HepG2 (cell line): Measurements from ENCODE around the gene E2F1. TPM values are rescaled to one million over a fixed set of nuclear protein-coding genes. Genes with fewer than 3 reads are reported as not detected.

Experiments used
- HNRNPK ChIP-seq: fragments of 200-400 bp; formaldehyde crosslinking; IDR thresholded peaks from 2 replicates; pipeline ENCODE4 v1.6.1; 2018; ENCODE audit warnings: low read length, low read depth, moderate library complexity, mild to moderate bottlenecking; ENCODE audit not compliant: poor library complexity, severe bottlenecking
- KAT8 ChIP-seq: IDR thresholded peaks from 2 replicates; pipeline ENCODE4 v1.6.1; 2016; ENCODE audit warnings: missing genetic modification reagents, missing compliant biosample characterization
- KDM1A ChIP-seq: IDR thresholded peaks from 2 replicates; pipeline ENCODE4 v1.6.1; 2016; ENCODE audit warnings: missing compliant biosample characterization
- KDM2A ChIP-seq: sonication (generic); formaldehyde crosslinking; IDR thresholded peaks from 2 replicates; pipeline ENCODE4 v1.4.0; 2020; ENCODE audit warnings: low read depth, missing genetic modification reagents, borderline replicate concordance
- KLF16 ChIP-seq, 2 experiments: sonication (generic) in 1 of 2; formaldehyde crosslinking in 1 of 2; IDR thresholded peaks; 2 replicates each; pipeline versions ENCODE4 v1.6.1 to v1.8.0; 2016 to 2023; ENCODE audit warnings: missing genetic modification reagents in 2 of 2, missing compliant biosample characterization in 1 of 2
- MED13 ChIP-seq: sonication (generic); formaldehyde crosslinking; IDR thresholded peaks from 2 replicates; pipeline ENCODE4 v1.5.0; 2020; ENCODE audit warnings: missing genetic modification reagents
- MYC ChIP-seq: sonication (generic); formaldehyde crosslinking; IDR thresholded peaks from 2 replicates; pipeline ENCODE4 v1.9.0; 2021; ENCODE audit warnings: missing genetic modification reagents, borderline replicate concordance
- PRMT3 ChIP-seq: sonication (generic); formaldehyde crosslinking; IDR thresholded peaks from 2 replicates; pipeline ENCODE4 v1.8.1; 2022; ENCODE audit warnings: low read depth, mild to moderate bottlenecking, moderate library complexity, missing genetic modification reagents, borderline replicate concordance
- RBAK ChIP-seq: sonication (generic); formaldehyde crosslinking; IDR thresholded peaks from 2 replicates; pipeline ENCODE4 v1.5.1; 2020; ENCODE audit warnings: mild to moderate bottlenecking, missing genetic modification reagents
- REPIN1 ChIP-seq: sonication (generic); formaldehyde crosslinking; IDR thresholded peaks from 2 replicates; pipeline ENCODE4 v1.8.0; 2022; ENCODE audit warnings: missing genetic modification reagents, low read depth, mild to moderate bottlenecking, borderline replicate concordance
- RFX5 ChIP-seq: IDR thresholded peaks from 2 replicates; pipeline ENCODE4 v1.6.1; 2011; ENCODE audit warnings: low read depth, low read length, improper control_type of control experiment
- RORA ChIP-seq: sonication (generic); formaldehyde crosslinking; IDR thresholded peaks from 2 replicates; pipeline ENCODE4 v1.5.0; 2020; ENCODE audit warnings: mild to moderate bottlenecking, missing genetic modification reagents, moderate library complexity
- SOX5 ChIP-seq: IDR thresholded peaks from 2 replicates; pipeline ENCODE4 v1.6.1; 2016; ENCODE audit warnings: borderline replicate concordance
- TBX3 ChIP-seq: fragments of 450-650 bp; IDR thresholded peaks from 2 replicates; pipeline ENCODE4 v1.6.1; 2017; ENCODE audit warnings: antibody characterized with exemption, mild to moderate bottlenecking, inconsistent platforms, borderline replicate concordance
- ZNF160 ChIP-seq: sonication (generic); formaldehyde crosslinking; IDR thresholded peaks from 2 replicates; pipeline ENCODE4 v1.8.0; 2022; ENCODE audit warnings: mild to moderate bottlenecking, inconsistent platforms, missing genetic modification reagents
- ZNF543 ChIP-seq: sonication (generic); formaldehyde crosslinking; IDR thresholded peaks from 2 replicates; pipeline ENCODE4 v1.4.0; 2020; ENCODE audit warnings: mild to moderate bottlenecking, missing genetic modification reagents
- ZNF577 ChIP-seq: sonication (generic); formaldehyde crosslinking; IDR thresholded peaks from 2 replicates; pipeline ENCODE4 v1.4.0; 2020; ENCODE audit warnings: mild to moderate bottlenecking, low read depth, missing genetic modification reagents, borderline replicate concordance
- ZNF775 ChIP-seq: sonication (generic); formaldehyde crosslinking; IDR thresholded peaks from 2 replicates; pipeline ENCODE4 v1.4.0; 2020; ENCODE audit warnings: missing genetic modification reagents, mild to moderate bottlenecking, moderate library complexity, borderline replicate concordance
- polyA plus RNA-seq, 8 experiments: library from polyadenylated mRNA; depleted of rRNA in 3 of 8; stranded (reverse) in 7 of 8; unstranded in 1 of 8; fragments of >200 nt; fragmentation: Illumina TruSeq in 4 of 8; extraction: Trizol in 4 of 8; gene quantifications; 2 replicates each; pipeline versions ENCODE4 v1.2.1 to v1.2.3, GENCODE V29; 2011 to 2016; ENCODE audit warnings: low read depth in 4 of 8, missing spikeins in 1 of 8, mixed read lengths in 1 of 8; ENCODE audit not compliant: insufficient read depth in 1 of 8
- total RNA-seq, 5 experiments: library from RNA; depleted of rRNA; stranded (reverse); fragments of >200 nt; fragmentation: Illumina TruSeq; extraction: Trizol; gene quantifications; 2 replicates each; pipeline ENCODE4 v1.2.3, GENCODE V29; 2016; ENCODE audit warnings: low read depth in 1 of 5
- TF ChIP-seq, protein P1 (sequence below): sonication (generic); formaldehyde crosslinking; IDR thresholded peaks from 2 replicates; pipeline ENCODE4 v1.4.0; 2020; ENCODE audit warnings: low read depth, mild to moderate bottlenecking, missing genetic modification reagents
- TF ChIP-seq, protein P2 (sequence below): sonication (generic); formaldehyde crosslinking; IDR thresholded peaks from 2 replicates; pipeline ENCODE4 v1.8.0; 2022; ENCODE audit warnings: mild to moderate bottlenecking, missing genetic modification reagents, borderline replicate concordance
- TF ChIP-seq, protein P3 (sequence below): sonication (generic); formaldehyde crosslinking; IDR thresholded peaks from 2 replicates; pipeline ENCODE4 v1.8.0; 2022; ENCODE audit warnings: low read depth, missing genetic modification reagents
- TF ChIP-seq, protein P4 (sequence below): fragments of 450-650 bp; IDR thresholded peaks from 2 replicates; pipeline ENCODE4 v1.6.1; 2017
- TF ChIP-seq, protein P5 (sequence below): sonication (generic); formaldehyde crosslinking; IDR thresholded peaks from 2 replicates; pipeline ENCODE4 v1.9.0; 2021; ENCODE audit warnings: missing genetic modification reagents, borderline replicate concordance

The E2F1 gene
- total and polyA plus RNA-seq, 2 of the 13 experiments (the other 11 are each of a cell fraction or from before 2014, with no cell fraction given), result 25.5 to 39.4 TPM

DNA sequence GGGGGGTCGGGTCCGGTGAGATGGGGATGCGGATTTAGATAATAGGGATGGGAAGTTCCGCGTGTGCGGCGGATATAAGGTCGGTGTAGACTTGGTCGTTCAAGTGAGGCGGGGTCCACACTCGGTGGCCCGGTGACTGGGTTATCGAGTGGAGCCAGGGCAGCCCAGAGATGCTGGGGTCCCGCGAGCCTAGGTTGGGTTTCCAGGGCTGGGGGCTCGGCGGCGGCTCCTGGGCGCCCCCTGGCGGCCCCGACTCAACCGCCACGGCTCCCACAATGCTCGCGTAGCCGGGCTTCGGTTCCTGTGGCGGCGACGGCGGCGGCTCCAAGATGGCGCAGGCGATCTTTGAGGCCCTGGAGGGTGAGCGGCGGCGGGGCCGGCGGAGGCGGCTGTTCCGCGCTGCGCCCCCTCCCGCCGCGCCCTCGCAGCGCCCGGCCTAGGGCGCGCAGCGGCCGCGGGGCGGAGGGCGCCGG lies 45.5 kb upstream of the E2F1 start, which contains the start of gene ZNF341 (continued):
- TF ChIP-seq, protein P1, sequence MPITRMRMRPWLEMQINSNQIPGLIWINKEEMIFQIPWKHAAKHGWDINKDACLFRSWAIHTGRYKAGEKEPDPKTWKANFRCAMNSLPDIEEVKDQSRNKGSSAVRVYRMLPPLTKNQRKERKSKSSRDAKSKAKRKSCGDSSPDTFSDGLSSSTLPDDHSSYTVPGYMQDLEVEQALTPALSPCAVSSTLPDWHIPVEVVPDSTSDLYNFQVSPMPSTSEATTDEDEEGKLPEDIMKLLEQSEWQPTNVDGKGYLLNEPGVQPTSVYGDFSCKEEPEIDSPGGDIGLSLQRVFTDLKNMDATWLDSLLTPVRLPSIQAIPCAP (CRISPR knock-in tag), result no peak
- TF ChIP-seq KDM1A (CRISPR knock-in tag), result peak; percentile 6; the same call in 1 of the 2 replicates
- 0 out of 2 replicates have a peak, but pooled peaks have one; percentile 18 for TF ChIP-seq MYC (CRISPR knock-in tag)
- TF ChIP-seq ZNF775, result no peak
- no peak; the same call in 1 of the 2 replicates for TF ChIP-seq ZNF160
- TF ChIP-seq SOX5, result peak; percentile 34
- TF ChIP-seq, protein P2, sequence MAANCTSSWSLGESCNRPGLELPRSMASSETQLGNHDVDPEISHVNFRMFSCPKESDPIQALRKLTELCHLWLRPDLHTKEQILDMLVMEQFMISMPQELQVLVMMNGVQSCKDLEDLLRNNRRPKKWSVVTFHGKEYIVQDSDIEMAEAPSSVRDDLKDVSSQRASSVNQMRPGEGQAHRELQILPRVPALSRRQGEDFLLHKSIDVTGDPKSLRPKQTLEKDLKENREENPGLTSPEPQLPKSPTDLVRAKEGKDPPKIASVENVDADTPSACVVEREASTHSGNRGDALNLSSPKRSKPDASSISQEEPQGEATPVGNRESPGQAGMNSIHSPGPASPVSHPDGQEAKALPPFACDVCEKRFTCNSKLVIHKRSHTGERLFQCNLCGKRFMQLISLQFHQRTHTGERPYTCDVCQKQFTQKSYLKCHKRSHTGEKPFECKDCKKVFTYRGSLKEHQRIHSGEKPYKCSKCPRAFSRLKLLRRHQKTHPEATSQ (CRISPR knock-in tag), result no peak
- no peak for TF ChIP-seq TBX3
- TF ChIP-seq ZNF543, result peak; percentile 16
- TF ChIP-seq KDM2A, result peak; percentile 77; the same call in 1 of the 2 replicates
- TF ChIP-seq, protein P3, sequence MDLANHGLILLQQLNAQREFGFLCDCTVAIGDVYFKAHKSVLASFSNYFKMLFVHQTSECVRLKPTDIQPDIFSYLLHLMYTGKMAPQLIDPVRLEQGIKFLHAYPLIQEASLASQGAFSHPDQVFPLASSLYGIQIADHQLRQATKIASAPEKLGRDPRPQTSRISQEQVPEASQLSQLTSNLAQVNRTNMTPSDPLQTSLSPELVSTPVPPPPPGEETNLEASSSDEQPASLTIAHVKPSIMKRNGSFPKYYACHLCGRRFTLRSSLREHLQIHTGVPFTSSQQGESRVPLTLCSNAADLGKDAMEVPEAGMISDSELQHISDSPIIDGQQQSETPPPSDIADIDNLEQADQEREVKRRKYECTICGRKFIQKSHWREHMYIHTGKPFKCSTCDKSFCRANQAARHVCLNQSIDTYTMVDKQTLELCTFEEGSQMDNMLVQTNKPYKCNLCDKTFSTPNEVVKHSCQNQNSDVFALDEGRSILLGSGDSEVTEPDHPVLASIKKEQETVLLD (CRISPR knock-in tag), result peak; percentile 100
- peak; percentile 19; the same call in 1 of the 2 replicates for TF ChIP-seq MED13
- TF ChIP-seq, protein P4, sequence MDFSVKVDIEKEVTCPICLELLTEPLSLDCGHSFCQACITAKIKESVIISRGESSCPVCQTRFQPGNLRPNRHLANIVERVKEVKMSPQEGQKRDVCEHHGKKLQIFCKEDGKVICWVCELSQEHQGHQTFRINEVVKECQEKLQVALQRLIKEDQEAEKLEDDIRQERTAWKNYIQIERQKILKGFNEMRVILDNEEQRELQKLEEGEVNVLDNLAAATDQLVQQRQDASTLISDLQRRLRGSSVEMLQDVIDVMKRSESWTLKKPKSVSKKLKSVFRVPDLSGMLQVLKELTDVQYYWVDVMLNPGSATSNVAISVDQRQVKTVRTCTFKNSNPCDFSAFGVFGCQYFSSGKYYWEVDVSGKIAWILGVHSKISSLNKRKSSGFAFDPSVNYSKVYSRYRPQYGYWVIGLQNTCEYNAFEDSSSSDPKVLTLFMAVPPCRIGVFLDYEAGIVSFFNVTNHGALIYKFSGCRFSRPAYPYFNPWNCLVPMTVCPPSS, result no peak
- TF ChIP-seq ZNF577 (CRISPR knock-in tag), result no peak
- TF ChIP-seq KLF16 (CRISPR knock-in tag; IDR thresholded peaks at IDR 0.05), result peak in 1 of 2 experiments; percentile 94; a peak in 2 of 4 replicates
- TF ChIP-seq PRMT3 (CRISPR knock-in tag), result peak; percentile 62; the same call in 1 of the 2 replicates
- no peak for TF ChIP-seq RFX5
- TF ChIP-seq RBAK, result 0 out of 2 replicates have a peak, but pooled peaks have one; percentile 27
- TF ChIP-seq, protein P5, sequence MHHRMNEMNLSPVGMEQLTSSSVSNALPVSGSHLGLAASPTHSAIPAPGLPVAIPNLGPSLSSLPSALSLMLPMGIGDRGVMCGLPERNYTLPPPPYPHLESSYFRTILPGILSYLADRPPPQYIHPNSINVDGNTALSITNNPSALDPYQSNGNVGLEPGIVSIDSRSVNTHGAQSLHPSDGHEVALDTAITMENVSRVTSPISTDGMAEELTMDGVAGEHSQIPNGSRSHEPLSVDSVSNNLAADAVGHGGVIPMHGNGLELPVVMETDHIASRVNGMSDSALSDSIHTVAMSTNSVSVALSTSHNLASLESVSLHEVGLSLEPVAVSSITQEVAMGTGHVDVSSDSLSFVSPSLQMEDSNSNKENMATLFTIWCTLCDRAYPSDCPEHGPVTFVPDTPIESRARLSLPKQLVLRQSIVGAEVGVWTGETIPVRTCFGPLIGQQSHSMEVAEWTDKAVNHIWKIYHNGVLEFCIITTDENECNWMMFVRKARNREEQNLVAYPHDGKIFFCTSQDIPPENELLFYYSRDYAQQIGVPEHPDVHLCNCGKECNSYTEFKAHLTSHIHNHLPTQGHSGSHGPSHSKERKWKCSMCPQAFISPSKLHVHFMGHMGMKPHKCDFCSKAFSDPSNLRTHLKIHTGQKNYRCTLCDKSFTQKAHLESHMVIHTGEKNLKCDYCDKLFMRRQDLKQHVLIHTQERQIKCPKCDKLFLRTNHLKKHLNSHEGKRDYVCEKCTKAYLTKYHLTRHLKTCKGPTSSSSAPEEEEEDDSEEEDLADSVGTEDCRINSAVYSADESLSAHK (CRISPR knock-in tag), result peak; percentile 57; the same call in 1 of the 2 replicates
- no peak for TF ChIP-seq RORA (CRISPR knock-in tag)
- TF ChIP-seq HNRNPK, result peak; percentile 62
- TF ChIP-seq KAT8 (CRISPR knock-in tag), result peak; percentile 63
- no peak; the same call in 1 of the 2 replicates for TF ChIP-seq REPIN1
